GM19099 (cell line): ENCODE results near the gene TRIM44.

Experiments used
- POLR2A ChIP-seq: IDR thresholded peaks from 3 replicates; pipeline ENCODE4 v1.6.1; 2011; ENCODE audit warnings: low read depth; ENCODE audit not compliant: insufficient read length; ENCODE audit errors: extremely low read depth

Gene TRIM44

GRCh38 chr11:35721651-35722282 lies 59.2 kb downstream of the TRIM44 start:
- TF ChIP-seq POLR2A: no peak

- TF ChIP-seq POLR2A: no peak
Observed at GRCh38 chr11:35722641-35723040, 60.1 kb downstream of the TRIM44 start.

- TF ChIP-seq POLR2A: no peak
Observed at GRCh38 chr11:35723493-35723892, 60.9 kb downstream of the TRIM44 start.

GRCh38 chr11:35723913-35724312 lies 61.3 kb downstream of the TRIM44 start:
- no peak for TF ChIP-seq POLR2A

GRCh38 chr11:35725885-35726284 lies 63.3 kb downstream of the TRIM44 start:
- TF ChIP-seq POLR2A: no peak

- TF ChIP-seq POLR2A: no peak
Observed at GRCh38 chr11:35727140-35727539, 64.6 kb downstream of the TRIM44 start.

GRCh38 chr11:35730254-35730653 lies 67.7 kb downstream of the TRIM44 start:
- no peak for TF ChIP-seq POLR2A

- no peak for TF ChIP-seq POLR2A
Observed at GRCh38 chr11:35734669-35735410, 72.3 kb downstream of the TRIM44 start.

GRCh38 chr11:35735411-35735810 lies 72.8 kb downstream of the TRIM44 start:
- TF ChIP-seq POLR2A: no peak

- no peak for TF ChIP-seq POLR2A
Observed at GRCh38 chr11:35735903-35736302, 73.3 kb downstream of the TRIM44 start.

- TF ChIP-seq POLR2A: no peak
Observed at GRCh38 chr11:35736952-35737351, 74.4 kb downstream of the TRIM44 start.

GRCh38 chr11:35740061-35740799 lies 77.7 kb downstream of the TRIM44 start:
- TF ChIP-seq POLR2A: no peak

GRCh38 chr11:35742707-35743454 lies 80.3 kb downstream of the TRIM44 start:
- TF ChIP-seq POLR2A: no peak

GRCh38 chr11:35746356-35747153 lies 84.0 kb downstream of the TRIM44 start:
- TF ChIP-seq POLR2A: no peak

GRCh38 chr11:35747668-35748067 lies 85.1 kb downstream of the TRIM44 start:
- no peak for TF ChIP-seq POLR2A

GRCh38 chr11:35748644-35749043 lies 86.1 kb downstream of the TRIM44 start:
- no peak for TF ChIP-seq POLR2A
